IMR-90 (cell line): Measurements from ENCODE around the gene SIGLEC6.

Experiments used
- CTCF ChIP-seq: conservative IDR thresholded peaks from 2 replicates; pipeline ENCODE4 v1.5.1; 2012; ENCODE audit warnings: mild to moderate bottlenecking, low read depth, low read length, improper control_type of control experiment
- POLR2A ChIP-seq: IDR thresholded peaks from 2 replicates; pipeline ENCODE4 v1.6.1; 2012; ENCODE audit warnings: mild to moderate bottlenecking, low read depth, low read length
- USF2 ChIP-seq: fragments of 150-350 bp; IDR thresholded peaks from 2 replicates; pipeline ENCODE4 v1.6.1; 2017; ENCODE audit warnings: mild to moderate bottlenecking, antibody characterized with exemption, low read length, low read depth

- TF ChIP-seq CTCF (no peak), USF2 (no peak), POLR2A (no peak)
These were observed 39.9 kb downstream of the SIGLEC6 start for GRCh38 chr19:51491586-51491985.
